Measurements from ENCODE around the gene PRPF38A.

GRCh38 chr1:52435650-52436049 is 31.2 kb downstream of the PRPF38A start:
- TF ChIP-seq, protein P1, sequence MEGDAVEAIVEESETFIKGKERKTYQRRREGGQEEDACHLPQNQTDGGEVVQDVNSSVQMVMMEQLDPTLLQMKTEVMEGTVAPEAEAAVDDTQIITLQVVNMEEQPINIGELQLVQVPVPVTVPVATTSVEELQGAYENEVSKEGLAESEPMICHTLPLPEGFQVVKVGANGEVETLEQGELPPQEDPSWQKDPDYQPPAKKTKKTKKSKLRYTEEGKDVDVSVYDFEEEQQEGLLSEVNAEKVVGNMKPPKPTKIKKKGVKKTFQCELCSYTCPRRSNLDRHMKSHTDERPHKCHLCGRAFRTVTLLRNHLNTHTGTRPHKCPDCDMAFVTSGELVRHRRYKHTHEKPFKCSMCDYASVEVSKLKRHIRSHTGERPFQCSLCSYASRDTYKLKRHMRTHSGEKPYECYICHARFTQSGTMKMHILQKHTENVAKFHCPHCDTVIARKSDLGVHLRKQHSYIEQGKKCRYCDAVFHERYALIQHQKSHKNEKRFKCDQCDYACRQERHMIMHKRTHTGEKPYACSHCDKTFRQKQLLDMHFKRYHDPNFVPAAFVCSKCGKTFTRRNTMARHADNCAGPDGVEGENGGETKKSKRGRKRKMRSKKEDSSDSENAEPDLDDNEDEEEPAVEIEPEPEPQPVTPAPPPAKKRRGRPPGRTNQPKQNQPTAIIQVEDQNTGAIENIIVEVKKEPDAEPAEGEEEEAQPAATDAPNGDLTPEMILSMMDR (IDR thresholded peaks at IDR 0.05; ENCODE audit: low read depth, low read length): no peak
- TF ChIP-seq, protein P2, sequence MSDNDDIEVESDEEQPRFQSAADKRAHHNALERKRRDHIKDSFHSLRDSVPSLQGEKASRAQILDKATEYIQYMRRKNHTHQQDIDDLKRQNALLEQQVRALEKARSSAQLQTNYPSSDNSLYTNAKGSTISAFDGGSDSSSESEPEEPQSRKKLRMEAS (IDR thresholded peaks at IDR 0.05; ENCODE audit: low read depth, low read length): no peak

Measured in NB4 (cell line).